NT2/D1 (cell line): ENCODE results near the gene NAP1L3.
A peak's percentile ranks its signal among the peaks of the same experiment; 100 is the strongest.

ENCODE experiments used
- DNase-seq: peaks from one replicate; pipeline ENCODE4 v3.0.0-alpha.2; 2011; ENCODE audit warnings: low read depth, low spot score
- H3K27me3 ChIP-seq: 2 replicates; pipeline ENCODE4 v1.6.0; 2011; ENCODE audit warnings: mild to moderate bottlenecking; ENCODE audit not compliant: insufficient read length, insufficient read depth
- H3K36me3 ChIP-seq: 2 replicates; pipeline ENCODE4 v1.6.1; 2011; ENCODE audit warnings: mild to moderate bottlenecking, low read length, mixed read lengths; ENCODE audit not compliant: insufficient read depth, insufficient read length
- H3K4me1 ChIP-seq: 2 replicates; pipeline ENCODE4 v1.5.1; 2011; ENCODE audit not compliant: insufficient read depth, insufficient read length
- H3K4me3 ChIP-seq: 2 replicates; pipeline ENCODE4 v1.5.1; 2011; ENCODE audit warnings: low read depth; ENCODE audit not compliant: insufficient read length
- H3K9ac ChIP-seq: 2 replicates; pipeline ENCODE4 v1.6.0; 2011; ENCODE audit warnings: low read depth; ENCODE audit not compliant: insufficient read length
- H3K9me3 ChIP-seq: 2 replicates; pipeline ENCODE4 v1.5.1; 2011; ENCODE audit warnings: mild to moderate bottlenecking, low read length; ENCODE audit not compliant: insufficient read depth
- SUZ12 ChIP-seq: IDR thresholded peaks from 2 replicates; pipeline ENCODE4 v1.6.1; 2011; ENCODE audit not compliant: insufficient read length, insufficient read depth; ENCODE audit errors: extremely low read depth
- YY1 ChIP-seq: IDR thresholded peaks from 2 replicates; pipeline ENCODE4 v1.6.1; 2011; ENCODE audit not compliant: insufficient read length, insufficient read depth
- ZNF274 ChIP-seq: IDR thresholded peaks from 2 replicates; pipeline ENCODE4 v1.6.1; 2011; ENCODE audit warnings: mild to moderate bottlenecking, low read depth, low read length

Gene NAP1L3, protein sequence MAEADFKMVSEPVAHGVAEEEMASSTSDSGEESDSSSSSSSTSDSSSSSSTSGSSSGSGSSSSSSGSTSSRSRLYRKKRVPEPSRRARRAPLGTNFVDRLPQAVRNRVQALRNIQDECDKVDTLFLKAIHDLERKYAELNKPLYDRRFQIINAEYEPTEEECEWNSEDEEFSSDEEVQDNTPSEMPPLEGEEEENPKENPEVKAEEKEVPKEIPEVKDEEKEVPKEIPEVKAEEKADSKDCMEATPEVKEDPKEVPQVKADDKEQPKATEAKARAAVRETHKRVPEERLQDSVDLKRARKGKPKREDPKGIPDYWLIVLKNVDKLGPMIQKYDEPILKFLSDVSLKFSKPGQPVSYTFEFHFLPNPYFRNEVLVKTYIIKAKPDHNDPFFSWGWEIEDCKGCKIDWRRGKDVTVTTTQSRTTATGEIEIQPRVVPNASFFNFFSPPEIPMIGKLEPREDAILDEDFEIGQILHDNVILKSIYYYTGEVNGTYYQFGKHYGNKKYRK

DNA sequence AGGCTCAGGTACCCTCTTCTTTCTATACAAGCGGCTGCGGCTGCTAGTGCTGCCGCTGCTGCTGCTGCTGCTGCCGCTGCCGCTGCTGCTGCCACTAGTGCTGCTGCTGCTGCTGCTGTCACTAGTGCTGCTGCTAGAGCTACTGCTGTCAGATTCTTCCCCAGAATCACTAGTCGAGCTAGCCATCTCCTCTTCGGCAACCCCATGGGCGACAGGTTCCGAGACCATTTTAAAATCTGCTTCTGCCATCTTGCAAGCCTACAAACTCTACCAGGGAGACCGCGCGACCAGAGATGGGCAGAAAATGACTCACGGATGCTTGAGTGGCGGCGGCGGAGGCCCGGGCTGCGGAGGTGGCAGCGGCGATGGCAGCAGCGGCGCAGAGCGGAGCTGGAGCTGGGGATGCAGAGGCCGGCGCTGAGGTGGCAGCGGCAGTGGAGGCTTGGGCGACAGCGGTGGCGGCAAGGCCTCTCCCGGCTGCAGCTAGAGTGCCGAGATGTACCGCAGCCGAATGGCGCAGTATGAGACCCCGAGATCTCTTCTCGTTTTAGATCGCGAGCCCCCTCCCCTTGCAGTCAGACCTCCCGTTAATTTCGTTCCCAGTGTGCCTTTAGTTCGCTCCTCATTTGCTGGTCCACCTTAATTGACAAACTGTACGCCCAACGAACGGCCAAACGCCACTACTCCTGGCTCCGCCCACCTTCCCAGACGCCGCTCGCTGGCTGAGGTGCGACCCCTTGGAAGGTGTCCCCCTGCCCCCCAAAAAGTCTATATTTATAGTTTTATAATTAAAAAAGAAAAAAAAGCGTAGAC, at the start of gene NAP1L3:
NAP1L3 (minus strand) TSS at position 523 of the 813 bp plus-strand sequence; CDS start at position 249, 274 bp downstream.
- H3K9me3 ChIP-seq: no peaks in the 10 kb centered on the region
- H3K27me3 ChIP-seq: no peaks in the 10 kb centered on the region
- H3K4me1 ChIP-seq: no peaks in the 10 kb centered on the region
- peak; percentile 81 for DNase-seq
- peak within 1 kb of the TSS; percentile 87 for H3K4me3 ChIP-seq
- H3K36me3 ChIP-seq: no peaks in the 10 kb centered on the region
- peak within 1 kb of the TSS; percentile 82 for H3K9ac ChIP-seq
- TF ChIP-seq ZNF274 (no peak), SUZ12 (no peak), YY1 (no peak)

DNA sequence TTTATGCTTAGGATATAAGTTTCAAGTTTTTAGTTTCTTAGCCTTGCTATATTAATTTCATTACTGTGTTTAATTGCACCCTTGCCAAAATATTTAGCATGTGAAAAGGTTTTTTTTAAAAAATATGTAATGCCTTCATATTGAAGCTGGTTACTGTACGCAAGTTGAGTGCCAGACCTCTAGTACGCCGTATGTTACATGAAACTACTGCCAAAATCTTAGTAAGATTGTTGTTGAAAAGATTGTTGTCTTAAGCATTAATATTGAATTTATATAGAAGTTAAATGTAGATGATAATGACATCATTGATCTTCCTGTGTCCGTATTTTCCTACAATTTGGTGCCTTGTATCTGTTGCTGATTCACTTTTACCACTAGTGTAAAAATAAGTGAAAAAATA, 37.7 kb upstream of the NAP1L3 start:
- DNase-seq: no peak
- Histone ChIP-seq H3K27me3 (no peaks in the 10 kb centered on the region), H3K4me3 (no peak overlapping the region), H3K9ac (no peak overlapping the region), H3K9me3 (no peaks in the 10 kb centered on the region), H3K36me3 (no peaks in the 10 kb centered on the region), H3K4me1 (no peaks in the 10 kb centered on the region)
- TF ChIP-seq SUZ12 (no peak), ZNF274 (no peak), YY1 (no peak)

GRCh38 chrX:93703701-93704100, 30.3 kb upstream of the NAP1L3 start:
- H3K9ac ChIP-seq: no peak overlapping the region
- no peak for DNase-seq
- H3K4me1 ChIP-seq: no peaks in the 10 kb centered on the region
- H3K36me3 ChIP-seq: no peaks in the 10 kb centered on the region
- no peaks in the 10 kb centered on the region for H3K9me3 ChIP-seq
- no peaks in the 10 kb centered on the region for H3K27me3 ChIP-seq
- no peak overlapping the region for H3K4me3 ChIP-seq
- no peak for TF ChIP-seq ZNF274
- no peak for TF ChIP-seq SUZ12
- no peak for TF ChIP-seq YY1

DNA sequence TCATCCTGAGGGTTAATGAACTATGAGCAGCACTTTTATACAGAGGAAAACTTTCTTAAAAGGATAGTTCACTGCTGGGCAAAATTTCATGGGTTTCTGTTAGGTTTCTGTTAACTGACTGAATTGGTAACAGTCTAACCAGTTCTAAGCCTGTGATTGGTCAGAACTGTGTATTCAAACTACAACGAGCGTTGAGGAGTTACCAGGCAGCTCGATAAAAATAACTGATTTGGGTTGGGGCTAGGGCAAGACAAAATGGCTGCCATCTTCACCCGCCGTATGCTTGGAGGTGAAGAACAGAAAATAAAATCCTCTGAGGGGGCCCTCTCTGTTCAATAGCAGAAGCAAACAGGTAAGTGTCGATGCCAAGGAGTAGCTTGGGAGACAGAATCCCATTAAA, 22.6 kb upstream of the NAP1L3 start:
- no peak overlapping the region for H3K9ac ChIP-seq
- TF ChIP-seq YY1 (no peak), SUZ12 (no peak), ZNF274 (no peak)
- H3K9me3 ChIP-seq: no peaks in the 10 kb centered on the region

GRCh38 chrX:93673869-93674271, 492 bp upstream of the NAP1L3 start, which contains the start of gene FAM133A:
Gene FAM133A, plus strand, starts transcription at chrX:93674206. Its CDS starts 35,214 bp downstream, at chrX:93709420.
- TF ChIP-seq SUZ12 (no peak), ZNF274 (no peak), YY1 (no peak)
- H3K4me1 ChIP-seq: no peaks in the 10 kb centered on the region
- H3K9ac ChIP-seq: peak within 1 kb of the TSS; percentile 82
- peak within 1 kb of the TSS; percentile 87 for H3K4me3 ChIP-seq
- H3K27me3 ChIP-seq: no peaks in the 10 kb centered on the region
- no peaks in the 10 kb centered on the region for H3K9me3 ChIP-seq
- no peaks in the 10 kb centered on the region for H3K36me3 ChIP-seq
- no peak for DNase-seq

More for the DNA sequence above, 22.6 kb upstream of the NAP1L3 start:
- no peak overlapping the region for H3K4me3 ChIP-seq
- H3K36me3 ChIP-seq: no peaks in the 10 kb centered on the region
- no peak for DNase-seq
- no peaks in the 10 kb centered on the region for H3K4me1 ChIP-seq
- H3K27me3 ChIP-seq: no peaks in the 10 kb centered on the region

DNA sequence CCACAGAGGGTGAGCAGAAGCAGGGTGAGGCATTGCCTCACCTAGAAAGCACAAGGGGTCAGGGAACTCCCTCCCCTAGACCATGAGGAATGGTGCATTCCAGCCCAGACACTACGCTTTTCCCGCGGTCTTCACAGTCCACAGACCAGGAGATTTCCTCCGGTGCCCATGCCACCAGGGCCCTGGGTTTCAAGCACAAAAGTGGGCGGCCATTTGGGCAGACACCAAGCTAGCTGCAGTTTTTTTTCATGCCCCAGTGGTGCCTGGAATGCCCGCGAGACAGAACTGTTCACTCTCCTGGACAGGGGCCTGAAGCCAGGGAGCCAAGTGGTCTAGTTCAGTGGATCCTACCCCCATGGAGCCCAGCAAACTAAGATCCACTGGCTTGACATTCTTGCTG, 12.8 kb downstream of the NAP1L3 start:
- Histone ChIP-seq H3K27me3 (no peaks in the 10 kb centered on the region), H3K4me1 (no peaks in the 10 kb centered on the region), H3K9me3 (no peaks in the 10 kb centered on the region), H3K9ac (no peak overlapping the region), H3K36me3 (no peaks in the 10 kb centered on the region), H3K4me3 (no peak overlapping the region)
- DNase-seq: no peak
- TF ChIP-seq YY1 (no peak), ZNF274 (no peak), SUZ12 (no peak)

GRCh38 chrX:93649381-93649780, 24.0 kb downstream of the NAP1L3 start:
- H3K27me3 ChIP-seq: no peaks in the 10 kb centered on the region

More at GRCh38 chrX:93649381-93649780, 24.0 kb downstream of the NAP1L3 start:
- H3K9me3 ChIP-seq: no peaks in the 10 kb centered on the region
- H3K4me1 ChIP-seq: no peaks in the 10 kb centered on the region
- H3K9ac ChIP-seq: no peak overlapping the region
- DNase-seq: no peak
- no peaks in the 10 kb centered on the region for H3K36me3 ChIP-seq
- no peak for TF ChIP-seq SUZ12
- TF ChIP-seq ZNF274: no peak
- H3K4me3 ChIP-seq: no peak overlapping the region
